A673 (cell line): Measurements from ENCODE around the gene PXT1.

Experiments used
- CTCF ChIP-seq: fragments of 300-800, 200-600 bp; sonication (generic); conservative IDR thresholded peaks from 2 replicates; pipeline ENCODE4 v1.5.1; 2017; ENCODE audit warnings: low read depth, mild to moderate bottlenecking, antibody characterized with exemption, low read length, moderate library complexity, mixed read lengths
- EZH2 ChIP-seq: fragments of 200-600 bp; sonication (generic); IDR thresholded peaks from 2 replicates; pipeline ENCODE4 v1.6.1; 2017; ENCODE audit warnings: borderline replicate concordance, low read depth, mild to moderate bottlenecking, mixed read lengths, antibody characterized with exemption, low read length; ENCODE audit not compliant: poor library complexity, severe bottlenecking

- no peak for TF ChIP-seq CTCF
- TF ChIP-seq EZH2, result no peak
Measured at GRCh38 chr6:36376742-36377141, 65.9 kb downstream of the PXT1 start.
